CD4-positive, CD25-positive, alpha-beta regulatory T cell (primary cell): ENCODE results near the gene CBLC. TPM values are rescaled to one million over a fixed set of nuclear protein-coding genes. Genes with fewer than 3 reads are reported as not detected.

ENCODE experiments used
- ATAC-seq, 2 donors: fragments of 150-1000 bp; cut with Tn5 transposase; one replicate each; pipeline ENCODE4 v1.10.0; 2021; ENCODE audit warnings: low read depth in 2 of 2, moderate number of reproducible peaks in 2 of 2, moderate library complexity in 1 of 2
- DNase-seq, 3 donors: peaks; one replicate each; pipeline versions ENCODE4 v3.0.0 to v3.0.0-alpha.2; 2012 to 2022; ENCODE audit warnings: mixed read lengths in 1 of 3
- H3K27ac ChIP-seq: one replicate; pipeline ENCODE4 v1.7.0; 2013; ENCODE audit warnings: mild to moderate bottlenecking, low read length; ENCODE audit not compliant: insufficient read depth, poor library complexity, severe bottlenecking
- H3K27me3 ChIP-seq: one replicate; pipeline ENCODE4 v1.7.0; 2013; ENCODE audit warnings: low read length; ENCODE audit not compliant: control insufficient read depth, insufficient read depth
- H3K36me3 ChIP-seq: one replicate; pipeline ENCODE4 v1.7.0; 2013; ENCODE audit warnings: mild to moderate bottlenecking, low read length, moderate library complexity; ENCODE audit not compliant: control insufficient read depth, insufficient read depth
- H3K4me1 ChIP-seq: 2 replicates; pipeline ENCODE4 v1.7.0; 2013; ENCODE audit warnings: mild to moderate bottlenecking, low read length; ENCODE audit not compliant: insufficient read depth, control insufficient read depth, poor library complexity, severe bottlenecking
- H3K4me3 ChIP-seq: one replicate; pipeline ENCODE4 v1.7.0; 2013; ENCODE audit warnings: low read depth, mild to moderate bottlenecking, low read length, moderate library complexity
- H3K9me3 ChIP-seq, 2 experiments: 1 replicate in 1 of 2; 2 replicates in 1 of 2; pipeline ENCODE4 v1.7.0; 2013; ENCODE audit warnings: low read length in 2 of 2, mild to moderate bottlenecking in 1 of 2, moderate library complexity in 1 of 2; ENCODE audit not compliant: control insufficient read depth in 2 of 2
- H3K27ac Mint-ChIP-seq, 3 donors: one replicate each; pipeline ENCODE4 v1.8.0; 2020 to 2022; ENCODE audit warnings: mild to moderate bottlenecking in 3 of 3, mixed read lengths in 3 of 3, moderate library complexity in 2 of 3
- H3K27me3 Mint-ChIP-seq: one replicate; pipeline ENCODE4 v1.8.0; 2022; ENCODE audit warnings: mild to moderate bottlenecking, mixed read lengths
- H3K36me3 Mint-ChIP-seq: one replicate; pipeline ENCODE4 v1.8.0; 2020; ENCODE audit warnings: mixed read lengths
- H3K4me1 Mint-ChIP-seq, 4 donors: one replicate each; pipeline ENCODE4 v1.8.0; 2020 to 2022; ENCODE audit warnings: mixed read lengths in 4 of 4, mild to moderate bottlenecking in 1 of 4
- H3K4me3 Mint-ChIP-seq, 4 donors: one replicate each; pipeline ENCODE4 v1.8.0; 2020 to 2022; ENCODE audit warnings: mild to moderate bottlenecking in 4 of 4, mixed read lengths in 4 of 4, moderate library complexity in 3 of 4
- H3K9me3 Mint-ChIP-seq, 7 donors: one replicate each; pipeline ENCODE4 v1.8.0; 2020 to 2022; ENCODE audit warnings: mixed read lengths in 7 of 7, mild to moderate bottlenecking in 3 of 7, moderate library complexity in 2 of 7
- polyA plus RNA-seq, 4 donors: library from polyadenylated mRNA; unstranded; fragments of 300-500 nt; fragmentation: Illumina TruSeq; gene quantifications; one replicate each; pipeline ENCODE4 v1.2.3, GENCODE V29; 2021
- total RNA-seq: library from RNA; stranded (reverse); gene quantifications from one replicate; pipeline ENCODE4 v1.2.3, GENCODE V29; 2022

CBLC gene
- total and polyA plus RNA-seq, 5 donors from 2014 or later = not detected

GRCh38 chr19:44748426-44749254 is 29.1 kb upstream of the CBLC start, which contains the start of gene BCL3:
TSS of gene BCL3 (plus strand) at chr19:44748708. CDS start at chr19:44748791, 83 bp downstream.
- no peaks in the 10 kb centered on the region for H3K9me3 ChIP-seq
- Mint-ChIP-seq H3K4me1 (peaks cover 0 to 63% (median 41%) of the 10 kb centered on the region in 4 donors), H3K27ac (peak within 1 kb of the TSS; percentile 97 to 99 (median 98)), H3K4me3 (peak within 1 kb of the TSS; percentile 93 to 97 (median 97)), H3K9me3 (no peaks in the 10 kb centered on the region), H3K36me3 (peaks cover 5% of the 10 kb centered on the region), H3K27me3 (peaks cover 6% of the 10 kb centered on the region)
- H3K4me3 ChIP-seq = peak within 1 kb of the TSS; percentile 93
- H3K27me3 ChIP-seq = no peaks in the 10 kb centered on the region
- H3K36me3 ChIP-seq = peaks cover 10% of the 10 kb centered on the region
- ATAC-seq = peak; percentile 49 to 52
- H3K4me1 ChIP-seq = peaks cover 59% of the 10 kb centered on the region
- H3K27ac ChIP-seq = peak within 1 kb of the TSS; percentile 94
- peak; percentile 74 to 81 (median 77) for DNase-seq

GRCh38 chr19:44749292-44749691 is 28.4 kb upstream of the CBLC start:
- Histone ChIP-seq H3K4me1 (peaks cover 65% of the 10 kb centered on the region), H3K27me3 (no peaks in the 10 kb centered on the region), H3K27ac (peak overlapping the region; percentile 94), H3K9me3 (no peaks in the 10 kb centered on the region), H3K4me3 (peak overlapping the region; percentile 93), H3K36me3 (peaks cover 10% of the 10 kb centered on the region)
- Mint-ChIP-seq H3K27ac (peak overlapping the region; percentile 95 to 99 (median 97)), H3K9me3 (no peaks in the 10 kb centered on the region), H3K4me3 (peak overlapping the region; percentile 89 to 97 (median 92)), H3K27me3 (peaks cover 6% of the 10 kb centered on the region), H3K36me3 (peaks cover 5% of the 10 kb centered on the region), H3K4me1 (peaks cover 0 to 67% (median 41%) of the 10 kb centered on the region in 4 donors)
- ATAC-seq = no peak
- DNase-seq = no peak

- Mint-ChIP-seq H3K9me3 (no peaks in the 10 kb centered on the region), H3K4me1 (peaks cover 0 to 73% (median 43%) of the 10 kb centered on the region in 4 donors), H3K36me3 (peaks cover 5% of the 10 kb centered on the region), H3K4me3 (peak overlapping the region; percentile 89 to 97 (median 92)), H3K27me3 (peaks cover 6% of the 10 kb centered on the region), H3K27ac (peak overlapping the region; percentile 95 to 99 (median 97))
- Histone ChIP-seq H3K4me3 (peak overlapping the region; percentile 93), H3K4me1 (peaks cover 72% of the 10 kb centered on the region), H3K36me3 (peaks cover 11% of the 10 kb centered on the region), H3K9me3 (no peaks in the 10 kb centered on the region), H3K27me3 (no peaks in the 10 kb centered on the region), H3K27ac (peak overlapping the region; percentile 94)
- ATAC-seq = no peak
- DNase-seq = no peak
Measured at GRCh38 chr19:44749994-44750393, 27.7 kb upstream of the CBLC start.

GRCh38 chr19:44752123-44752815 is 25.4 kb upstream of the CBLC start:
- H3K27me3 Mint-ChIP-seq = peaks cover 6% of the 10 kb centered on the region
- H3K9me3 Mint-ChIP-seq = no peaks in the 10 kb centered on the region
- Histone ChIP-seq H3K36me3 (peaks cover 18% of the 10 kb centered on the region), H3K27ac (peak overlapping the region; percentile 94), H3K4me3 (peak overlapping the region; percentile 74), H3K9me3 (no peaks in the 10 kb centered on the region), H3K4me1 (peaks cover 81% of the 10 kb centered on the region), H3K27me3 (no peaks in the 10 kb centered on the region)
- H3K36me3 Mint-ChIP-seq = peaks cover 5% of the 10 kb centered on the region
- peak overlapping the region; percentile 93 to 97 (median 94) for H3K4me3 Mint-ChIP-seq
- peak in 2 of 3 donors; percentile 10 to 33 for DNase-seq
- H3K4me1 Mint-ChIP-seq = peaks cover 0 to 79% (median 44%) of the 10 kb centered on the region in 4 donors
- no peak for ATAC-seq
- H3K27ac Mint-ChIP-seq = peak overlapping the region; percentile 95 to 99 (median 96)

- Mint-ChIP-seq H3K4me1 (peaks cover 0 to 73% (median 38%) of the 10 kb centered on the region in 4 donors), H3K27me3 (peaks cover 6% of the 10 kb centered on the region), H3K36me3 (peaks cover 5% of the 10 kb centered on the region), H3K27ac (peak overlapping the region; percentile 95 to 99 (median 96)), H3K4me3 (peak overlapping the region; percentile 93 to 97 (median 94)), H3K9me3 (no peaks in the 10 kb centered on the region)
- peak; percentile 93 to 97 (median 97) for DNase-seq
- Histone ChIP-seq H3K27me3 (no peaks in the 10 kb centered on the region), H3K27ac (peak overlapping the region; percentile 94), H3K36me3 (peaks cover 18% of the 10 kb centered on the region), H3K4me1 (peaks cover 73% of the 10 kb centered on the region), H3K4me3 (peak overlapping the region; percentile 74), H3K9me3 (no peaks in the 10 kb centered on the region)
- peak; percentile 79 to 80 for ATAC-seq
Measured at GRCh38 chr19:44752816-44753625, 24.7 kb upstream of the CBLC start.

- H3K4me3 Mint-ChIP-seq = peak overlapping the region; percentile 93 to 97 (median 94)
- peak overlapping the region; percentile 94 for H3K27ac ChIP-seq
- peak overlapping the region; percentile 85 for H3K4me3 ChIP-seq
- no peaks in the 10 kb centered on the region for H3K27me3 ChIP-seq
- H3K9me3 ChIP-seq = no peaks in the 10 kb centered on the region
- peaks cover 5% of the 10 kb centered on the region for H3K36me3 Mint-ChIP-seq
- H3K9me3 Mint-ChIP-seq = no peaks in the 10 kb centered on the region
- ATAC-seq (no peak), DNase-seq (no peak)
- H3K27me3 Mint-ChIP-seq = peaks cover 6% of the 10 kb centered on the region
- peaks cover 72% of the 10 kb centered on the region for H3K4me1 ChIP-seq
- H3K36me3 ChIP-seq = peaks cover 22% of the 10 kb centered on the region
- peak overlapping the region; percentile 95 to 99 (median 99) for H3K27ac Mint-ChIP-seq
- H3K4me1 Mint-ChIP-seq = peaks cover 0 to 74% (median 37%) of the 10 kb centered on the region in 4 donors
Measured at GRCh38 chr19:44753626-44753931, 24.1 kb upstream of the CBLC start.
